Adrenal gland (tissue), 12 donors: ENCODE measurements around the gene HOXB7. TPM values are rescaled to one million over a fixed set of nuclear protein-coding genes. Genes with fewer than 3 reads are reported as not detected.

Source experiments
- DNase-seq, 7 donors: peaks; one replicate each; pipeline ENCODE4 v3.0.0-alpha.2; 2019 to 2020
- H3K27ac ChIP-seq, 5 donors: fragments of 200-600 bp; sonication (generic) in 4 of 5; 1 replicate in 3 of 5; 2 replicates in 2 of 5; pipeline versions ENCODE4 v1.5.1 to v1.8.0; 2016 to 2020; ENCODE audit warnings: mild to moderate bottlenecking in 1 of 5
- H3K27me3 ChIP-seq: fragments of 200-600 bp; 2 replicates; pipeline ENCODE4 v1.8.0; 2021
- H3K36me3 ChIP-seq, 2 donors: fragments of 200-600 bp; replicated peaks in 1 of 2; 1 replicate in 1 of 2; 2 replicates in 1 of 2; pipeline versions ENCODE4 v1.5.1 to v1.8.0; 2018 to 2022
- H3K4me1 ChIP-seq, 2 donors: fragments of 200-600 bp; replicated peaks in 1 of 2; 1 replicate in 1 of 2; 2 replicates in 1 of 2; pipeline versions ENCODE4 v1.5.1 to v1.8.0; 2018 to 2021
- H3K4me3 ChIP-seq, 4 donors: fragments of 200-600 bp; sonication (generic) in 3 of 4; one replicate each; pipeline ENCODE4 v1.5.1; 2016 to 2018
- H3K9me3 ChIP-seq, 3 donors: fragments of 200-600 bp; sonication (generic) in 1 of 3; replicated peaks in 1 of 3; 1 replicate in 2 of 3; 2 replicates in 1 of 3; pipeline versions ENCODE4 v1.5.1 to v1.8.0; 2016 to 2021
- POLR2A ChIP-seq, 2 donors: fragments of 450-650 bp; IDR thresholded peaks; one replicate each; pipeline ENCODE4 v1.6.1; 2017; ENCODE audit warnings: antibody characterized with exemption in 2 of 2, mild to moderate bottlenecking in 2 of 2, moderate library complexity in 1 of 2
- WGBS, 4 donors: extraction: QIAGEN DNeasy Blood & Tissue Kit in 2 of 4; methylation state at CpG; one replicate each; pipeline versions ENCODE4 v1.1.5 to v1.1.7; 2013 to 2017; 5-methylcytosine and 5-hydroxymethylcytosine counted together
- intact Hi-C, 2 donors: fragments of 100-400 bp; cut with DNase I; formaldehyde crosslinking; loops; one replicate each; pipeline versions ENCODE4 v1.14.1 to v1.15.0; 2022 to 2023
- polyA plus RNA-seq, 3 donors: library from polyadenylated mRNA; stranded (reverse); fragments of 200-250 nt in 2 of 3; fragments of 350-450 nt in 1 of 3; fragmentation: Illumina TruSeq in 1 of 3; extraction: RNeasy Lipid Tissue Mini Kit (QIAGEN cat#74804) in 1 of 3; gene quantifications; one replicate each; pipeline ENCODE4 v1.2.3, GENCODE V29; 2013 to 2014
- total RNA-seq, 9 donors: library from RNA; depleted of rRNA in 4 of 9; stranded (reverse); fragments of >200 nt in 4 of 9; fragments of 120-200 nt in 1 of 9; fragmentation: NEBNext Ultra II Directional in 1 of 9; extraction: Animal tissue kit (Norgen Biotek cat#: 25700) in 1 of 9; gene quantifications; one replicate each; pipeline versions ENCODE4 v1.1.0 to v1.2.4, GENCODE V29; 2013 to 2023
- TF ChIP-seq, protein P1 (sequence below), 6 experiments: fragments of 450-650 bp in 4 of 6; fragments of 200-600 bp in 2 of 6; sonication (generic) in 1 of 6; IDR thresholded peaks; 1 replicate in 5 of 6; 2 replicates in 1 of 6; pipeline versions ENCODE4 v1.5.1 to v1.8.0; 2016 to 2021; ENCODE audit warnings: antibody characterized with exemption in 6 of 6, mild to moderate bottlenecking in 2 of 6, moderate library complexity in 1 of 6
- donor health status: healthy with polysubstance abuse.
- donor health status: Bipolar disorder and iron deficiency.
- donor health status: DM: yes; HTN: yes; CAD: no.
- donor health status: DM: no; HTN: no; CAD: no.
- donor health status: DM: no; HTN: no; CAD: no.
- donor health status: DM: yes; HTN: yes; CAD: no.

Gene HOXB7
- total and polyA plus RNA-seq, 12 donors: 6.2 to 27.0 (median 13.5) TPM

DNA sequence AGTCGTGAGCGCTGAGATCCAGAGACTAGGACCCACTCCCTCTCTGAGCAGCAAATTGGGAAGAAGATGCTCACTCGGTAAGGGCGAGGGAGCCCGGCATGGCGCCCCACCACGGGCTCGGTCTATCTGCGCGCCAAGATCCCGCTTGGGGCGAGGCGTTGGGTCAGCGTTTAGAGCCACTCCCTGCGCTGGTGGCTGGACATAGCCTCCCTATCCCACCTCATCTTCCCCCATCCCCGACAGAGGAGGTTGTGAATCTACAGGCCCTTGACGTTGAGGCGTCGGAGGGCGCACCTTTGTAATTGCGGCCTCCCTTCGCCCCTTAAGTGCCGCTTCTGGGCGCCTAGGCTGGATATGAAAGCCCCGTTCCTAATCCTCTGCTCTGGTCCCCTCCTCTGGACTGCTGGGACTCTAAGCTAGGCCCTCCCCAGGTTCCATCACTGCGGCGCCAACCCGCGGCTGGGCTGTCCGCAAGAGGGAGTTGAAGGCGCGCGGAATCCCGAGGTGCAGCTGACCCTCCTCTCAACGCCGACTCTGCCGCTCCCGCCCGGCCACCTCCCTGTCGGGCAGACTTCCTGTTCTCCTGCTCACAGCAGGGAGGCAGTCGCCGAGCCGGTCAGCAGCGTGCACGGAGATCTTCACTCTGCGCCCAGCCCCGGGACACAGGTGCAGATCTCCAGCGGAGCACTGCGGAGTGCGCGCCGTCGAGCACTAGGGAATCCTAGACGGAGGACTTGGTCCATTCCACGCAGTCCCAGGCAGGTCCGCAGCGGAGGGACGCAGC lies 31.4 kb upstream of the HOXB7 start:
- H3K27me3 ChIP-seq: peaks cover 89% of the 10 kb centered on the region
- H3K36me3 ChIP-seq: no peaks in the 10 kb centered on the region
- DNase-seq: no peak

DNA sequence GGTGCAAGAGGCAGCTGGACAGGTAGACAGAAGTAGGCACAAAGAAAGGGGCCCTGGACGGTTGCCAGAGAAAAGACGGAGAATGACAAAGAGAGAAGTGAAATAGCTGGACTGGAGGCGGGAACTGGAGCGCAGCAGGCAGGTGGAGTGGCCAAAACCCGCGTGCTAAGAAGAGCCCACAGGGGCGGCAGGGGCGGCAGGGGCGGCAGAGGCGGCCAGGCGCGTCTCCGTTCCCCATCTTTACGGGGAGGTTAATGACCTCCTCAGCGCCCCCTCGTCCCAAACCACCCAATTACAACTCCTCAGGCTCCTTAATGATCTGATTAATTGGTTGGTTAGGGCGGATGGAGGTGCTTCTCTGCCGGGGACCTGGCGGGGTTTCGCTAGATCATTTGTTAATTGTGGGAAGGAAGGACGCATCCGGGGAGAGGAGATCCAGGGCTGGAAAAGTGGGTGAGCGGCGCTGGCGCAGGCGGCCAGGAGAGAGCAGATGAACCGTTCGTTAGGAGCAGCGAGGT lies 30.8 kb upstream of the HOXB7 start:
- no peak for DNase-seq
- Histone ChIP-seq H3K4me3 (no peak overlapping the region), H3K36me3 (no peaks in the 10 kb centered on the region), H3K4me1 (peaks cover 0 to 3% of the 10 kb centered on the region in 2 donors), H3K27ac (no peak overlapping the region), H3K9me3 (no peaks in the 10 kb centered on the region), H3K27me3 (peaks cover 92% of the 10 kb centered on the region)
- intact Hi-C loops: no loop called here
- TF ChIP-seq POLR2A (IDR thresholded peaks at IDR 0.05): no peak
- WGBS, 4 donors: 16 to 26% (median 17%) methylated on average over 26 to 29 of the region's 29 CpGs

More for the DNA sequence above, 31.4 kb upstream of the HOXB7 start:
- Histone ChIP-seq H3K4me1 (peaks cover 0 to 3% of the 10 kb centered on the region in 2 donors), H3K9me3 (no peaks in the 10 kb centered on the region), H3K4me3 (no peak overlapping the region), H3K27ac (no peak overlapping the region)
- 13 to 19% (median 18%) methylated on average over 14 to 58 of the region's 58 CpGs for WGBS, 4 donors
- intact Hi-C loops: no loop called here
- TF ChIP-seq POLR2A (IDR thresholded peaks at IDR 0.05): no peak
- TF ChIP-seq, protein P1, sequence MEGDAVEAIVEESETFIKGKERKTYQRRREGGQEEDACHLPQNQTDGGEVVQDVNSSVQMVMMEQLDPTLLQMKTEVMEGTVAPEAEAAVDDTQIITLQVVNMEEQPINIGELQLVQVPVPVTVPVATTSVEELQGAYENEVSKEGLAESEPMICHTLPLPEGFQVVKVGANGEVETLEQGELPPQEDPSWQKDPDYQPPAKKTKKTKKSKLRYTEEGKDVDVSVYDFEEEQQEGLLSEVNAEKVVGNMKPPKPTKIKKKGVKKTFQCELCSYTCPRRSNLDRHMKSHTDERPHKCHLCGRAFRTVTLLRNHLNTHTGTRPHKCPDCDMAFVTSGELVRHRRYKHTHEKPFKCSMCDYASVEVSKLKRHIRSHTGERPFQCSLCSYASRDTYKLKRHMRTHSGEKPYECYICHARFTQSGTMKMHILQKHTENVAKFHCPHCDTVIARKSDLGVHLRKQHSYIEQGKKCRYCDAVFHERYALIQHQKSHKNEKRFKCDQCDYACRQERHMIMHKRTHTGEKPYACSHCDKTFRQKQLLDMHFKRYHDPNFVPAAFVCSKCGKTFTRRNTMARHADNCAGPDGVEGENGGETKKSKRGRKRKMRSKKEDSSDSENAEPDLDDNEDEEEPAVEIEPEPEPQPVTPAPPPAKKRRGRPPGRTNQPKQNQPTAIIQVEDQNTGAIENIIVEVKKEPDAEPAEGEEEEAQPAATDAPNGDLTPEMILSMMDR (IDR thresholded peaks at IDR 0.05): no peak

DNA sequence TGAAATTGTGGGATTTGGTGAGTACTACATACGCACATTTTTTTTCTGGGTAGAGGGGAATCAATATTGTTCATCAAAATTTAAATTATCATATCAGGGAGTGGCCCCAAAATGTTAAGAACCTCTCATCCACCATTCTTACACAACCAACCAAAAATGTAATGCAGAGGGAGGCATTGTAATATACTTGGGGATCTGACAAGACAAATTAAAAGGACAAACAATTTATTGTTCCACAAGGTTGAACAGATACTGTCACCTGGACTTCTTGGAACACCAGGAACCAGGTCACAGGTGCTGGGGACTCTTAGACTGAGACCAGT lies 30.0 kb upstream of the HOXB7 start:
- Histone ChIP-seq H3K27me3 (peaks cover 92% of the 10 kb centered on the region), H3K9me3 (no peaks in the 10 kb centered on the region), H3K27ac (no peak overlapping the region), H3K4me3 (no peak overlapping the region), H3K36me3 (no peaks in the 10 kb centered on the region), H3K4me1 (peaks cover 0 to 7% of the 10 kb centered on the region in 2 donors)
- TF ChIP-seq POLR2A (IDR thresholded peaks at IDR 0.05): no peak
- TF ChIP-seq, protein P1 (IDR thresholded peaks at IDR 0.05): no peak
- WGBS, 4 donors: 45 to 73% (median 69%) methylated on average over 1 of the region's 1 CpG
- no peak for DNase-seq
- intact Hi-C loops: no loop called here

DNA sequence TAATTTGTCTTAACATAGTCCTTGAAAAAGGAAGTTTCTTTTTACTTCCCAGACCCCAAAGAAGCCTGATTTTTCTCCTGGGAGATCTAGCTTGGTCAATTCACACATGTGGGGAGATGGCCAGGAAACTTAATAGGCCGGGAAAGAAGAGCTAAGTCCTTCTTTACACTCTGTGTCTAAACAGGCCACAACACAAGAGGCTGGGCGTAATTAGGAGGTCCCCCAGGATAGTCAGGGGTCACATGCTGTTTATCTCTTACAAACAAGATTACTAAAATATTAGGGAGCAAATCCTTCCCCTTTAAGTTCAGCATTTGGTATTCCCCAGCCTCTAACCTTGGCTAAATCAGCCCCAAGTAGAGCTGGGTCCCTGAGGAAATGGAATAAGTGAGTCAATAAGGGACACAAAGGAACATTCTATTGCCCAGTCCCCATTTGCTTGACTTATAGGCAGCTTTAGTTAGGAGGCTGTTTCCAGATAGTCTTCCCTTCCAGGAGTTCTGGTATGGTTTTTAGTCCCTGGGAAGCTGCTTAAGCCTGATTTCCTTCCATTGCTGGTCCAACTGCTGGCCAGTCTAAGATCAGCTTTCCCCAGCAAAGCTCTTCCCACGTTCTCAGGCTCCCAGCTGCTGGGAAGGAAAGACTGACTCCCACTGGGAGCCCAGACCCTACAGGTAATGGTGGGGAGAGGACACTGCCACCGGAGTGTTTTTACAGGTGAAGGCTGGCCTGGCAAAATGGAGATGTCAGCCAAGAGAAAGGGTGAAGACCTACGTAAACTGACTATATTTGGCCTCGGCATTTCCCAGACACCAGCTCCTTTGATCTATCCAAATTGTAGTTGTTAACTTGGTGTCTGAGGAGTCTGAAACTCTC lies 29.4 kb upstream of the HOXB7 start:
- peaks cover 0 to 7% of the 10 kb centered on the region in 2 donors for H3K4me1 ChIP-seq
- no peak overlapping the region for H3K27ac ChIP-seq
- WGBS, 4 donors: 75 to 80% (median 79%) methylated on average over 6 of the region's 6 CpGs
- no peak for DNase-seq
- H3K9me3 ChIP-seq: no peaks in the 10 kb centered on the region
- TF ChIP-seq, protein P1 (IDR thresholded peaks at IDR 0.05): no peak
- TF ChIP-seq POLR2A (IDR thresholded peaks at IDR 0.05): no peak
- H3K36me3 ChIP-seq: no peaks in the 10 kb centered on the region
- no peak overlapping the region for H3K4me3 ChIP-seq
- intact Hi-C loops: no loop called here
- peaks cover 92% of the 10 kb centered on the region for H3K27me3 ChIP-seq
